Endothelial cell of umbilical vein (primary cell): ENCODE data around the gene SLC15A3.

Experiments
- CTCF ChIP-seq, 2 donors: IDR thresholded peaks; 1 replicate in 1 of 2; 2 replicates in 1 of 2; pipeline ENCODE4 v1.5.1; 2011; ENCODE audit warnings: low read length in 2 of 2, mild to moderate bottlenecking in 2 of 2, moderate library complexity in 2 of 2, control low read depth in 1 of 2, inconsistent platforms in 1 of 2, low read depth in 1 of 2; ENCODE audit not compliant: insufficient read depth in 1 of 2; ENCODE audit errors: extremely low read depth in 1 of 2
- EZH2 ChIP-seq: IDR thresholded peaks from 2 replicates; pipeline ENCODE4 v1.6.1; 2012; ENCODE audit warnings: borderline replicate concordance, low read depth, mild to moderate bottlenecking, moderate library complexity, low read length, inconsistent platforms; ENCODE audit not compliant: severe bottlenecking
- FOS ChIP-seq: IDR thresholded peaks from 2 replicates; pipeline ENCODE4 v1.6.1; 2011; ENCODE audit warnings: mild to moderate bottlenecking, low read length, moderate library complexity, borderline replicate concordance; ENCODE audit not compliant: insufficient read depth
- JUN ChIP-seq: IDR thresholded peaks from 2 replicates; pipeline ENCODE4 v1.6.1; 2011; ENCODE audit warnings: borderline replicate concordance, low read depth; ENCODE audit not compliant: insufficient read length, insufficient read depth
- POLR2A ChIP-seq: IDR thresholded peaks from 2 replicates; pipeline ENCODE4 v1.6.1; 2012; ENCODE audit warnings: low read depth, mild to moderate bottlenecking, control low read depth, low read length
- POLR2AphosphoS5 ChIP-seq: IDR thresholded peaks from 2 replicates; pipeline ENCODE4 v1.6.1; 2012; ENCODE audit warnings: low read depth, mild to moderate bottlenecking, control low read depth, low read length, moderate library complexity; ENCODE audit not compliant: insufficient read depth
- TF ChIP-seq, protein P1 (sequence below): IDR thresholded peaks from 2 replicates; pipeline ENCODE4 v1.6.1; 2011; ENCODE audit not compliant: insufficient read depth, insufficient read length

GRCh38 chr11:60988658-60989057, 36.7 kb upstream of the SLC15A3 start:
- no peak for TF ChIP-seq CTCF (IDR thresholded peaks at IDR 0.05; ENCODE audit: extremely low read depth in 1 of 2, insufficient read depth in 1 of 2, low read depth in 1 of 2, low read length in 2 of 2)
- TF ChIP-seq POLR2AphosphoS5 = no peak
- TF ChIP-seq EZH2 = no peak
- TF ChIP-seq POLR2A = no peak
- no peak for TF ChIP-seq JUN
- no peak for TF ChIP-seq FOS
- TF ChIP-seq, protein P1, sequence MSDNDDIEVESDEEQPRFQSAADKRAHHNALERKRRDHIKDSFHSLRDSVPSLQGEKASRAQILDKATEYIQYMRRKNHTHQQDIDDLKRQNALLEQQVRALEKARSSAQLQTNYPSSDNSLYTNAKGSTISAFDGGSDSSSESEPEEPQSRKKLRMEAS = no peak
